GM12892 (cell line): Measurements from ENCODE around the gene PDCD1LG2.
"Not testable (repeated sequence)": the region's sequence is repeated elsewhere in the genome, so short reads cannot be mapped to it uniquely, and the experiment has no call there.

Source experiments
- DNase-seq: peaks from one replicate; pipeline ENCODE4 v3.0.0; 2011; ENCODE audit not compliant: insufficient read length
- FAIRE-seq: peaks from 2 replicates; lab custom pipeline; 2011; peaks lifted over from hg19 to GRCh38; lab: Jason Lieb, UNC
- POLR2A ChIP-seq: IDR thresholded peaks from 2 replicates; pipeline ENCODE4 v1.6.1; 2011; ENCODE audit warnings: low read depth, low read length, control low read depth
- POLR2AphosphoS5 ChIP-seq: IDR thresholded peaks from 2 replicates; pipeline ENCODE4 v1.6.1; 2011; ENCODE audit warnings: low read depth, low read length, control low read depth
- TAF1 ChIP-seq: IDR thresholded peaks from 2 replicates; pipeline ENCODE4 v1.6.1; 2011; ENCODE audit warnings: low read depth, mild to moderate bottlenecking, control low read depth, low read length, borderline replicate concordance

The PDCD1LG2 gene

GRCh38 chr9:5482194-5482593 lies 28.1 kb upstream of the PDCD1LG2 start:
- TF ChIP-seq POLR2AphosphoS5: no peak
- TF ChIP-seq TAF1: no peak
- TF ChIP-seq POLR2A: no peak
- FAIRE-seq (no peak), DNase-seq (no peak)

- no peak for DNase-seq
- TF ChIP-seq TAF1 (no peak), POLR2A (no peak), POLR2AphosphoS5 (no peak)
- FAIRE-seq: no peak
Observed at GRCh38 chr9:5483306-5483705, 27.0 kb upstream of the PDCD1LG2 start.

GRCh38 chr9:5485378-5486085 lies 24.8 kb upstream of the PDCD1LG2 start:
- DNase-seq (no peak), FAIRE-seq (no peak)
- TF ChIP-seq POLR2AphosphoS5 (no peak), POLR2A (no peak), TAF1 (no peak)

GRCh38 chr9:5486988-5487387 lies 23.3 kb upstream of the PDCD1LG2 start:
- no peak for FAIRE-seq
- no peak for TF ChIP-seq TAF1

GRCh38 chr9:5488221-5489008 lies 21.9 kb upstream of the PDCD1LG2 start:
- TF ChIP-seq POLR2A: no peak
- TF ChIP-seq TAF1: no peak
- TF ChIP-seq POLR2AphosphoS5: no peak
- FAIRE-seq (no peak), DNase-seq (no peak)

More at GRCh38 chr9:5486988-5487387, 23.3 kb upstream of the PDCD1LG2 start:
- DNase-seq: no peak

- DNase-seq (no peak), FAIRE-seq (no peak)
- no peak for TF ChIP-seq TAF1
- no peak for TF ChIP-seq POLR2AphosphoS5
- no peak for TF ChIP-seq POLR2A
Observed at GRCh38 chr9:5489630-5490490, 20.5 kb upstream of the PDCD1LG2 start.

- TF ChIP-seq POLR2AphosphoS5 (no peak), TAF1 (no peak), POLR2A (no peak)
- DNase-seq (no peak), FAIRE-seq (no peak)
Observed at GRCh38 chr9:5492965-5493678, 17.2 kb upstream of the PDCD1LG2 start.

GRCh38 chr9:5493679-5494511 lies 16.4 kb upstream of the PDCD1LG2 start:
- DNase-seq: no peak
- TF ChIP-seq TAF1: no peak
- TF ChIP-seq POLR2AphosphoS5: 0 out of 2 replicates have a peak, but pooled peaks have one; percentile 33
- peak; percentile 92 for FAIRE-seq

- DNase-seq, FAIRE-seq: not testable (repeated sequence)
Observed at GRCh38 chr9:5494765-5495164, 15.6 kb upstream of the PDCD1LG2 start.

- DNase-seq: no peak
- TF ChIP-seq POLR2AphosphoS5 (no peak), TAF1 (no peak), POLR2A (no peak)
- FAIRE-seq: no peak
Observed at GRCh38 chr9:5499157-5499556, 11.2 kb upstream of the PDCD1LG2 start.
